ENCODE results near the gene UMODL1. TPM values are rescaled to one million over a fixed set of nuclear protein-coding genes. Genes with fewer than 3 reads are reported as not detected.

Gene UMODL1
- total RNA-seq, 6 experiments from 2014 or later, result 0.06 to 1.2 (median 0.75) TPM; not detected in 2

DNA sequence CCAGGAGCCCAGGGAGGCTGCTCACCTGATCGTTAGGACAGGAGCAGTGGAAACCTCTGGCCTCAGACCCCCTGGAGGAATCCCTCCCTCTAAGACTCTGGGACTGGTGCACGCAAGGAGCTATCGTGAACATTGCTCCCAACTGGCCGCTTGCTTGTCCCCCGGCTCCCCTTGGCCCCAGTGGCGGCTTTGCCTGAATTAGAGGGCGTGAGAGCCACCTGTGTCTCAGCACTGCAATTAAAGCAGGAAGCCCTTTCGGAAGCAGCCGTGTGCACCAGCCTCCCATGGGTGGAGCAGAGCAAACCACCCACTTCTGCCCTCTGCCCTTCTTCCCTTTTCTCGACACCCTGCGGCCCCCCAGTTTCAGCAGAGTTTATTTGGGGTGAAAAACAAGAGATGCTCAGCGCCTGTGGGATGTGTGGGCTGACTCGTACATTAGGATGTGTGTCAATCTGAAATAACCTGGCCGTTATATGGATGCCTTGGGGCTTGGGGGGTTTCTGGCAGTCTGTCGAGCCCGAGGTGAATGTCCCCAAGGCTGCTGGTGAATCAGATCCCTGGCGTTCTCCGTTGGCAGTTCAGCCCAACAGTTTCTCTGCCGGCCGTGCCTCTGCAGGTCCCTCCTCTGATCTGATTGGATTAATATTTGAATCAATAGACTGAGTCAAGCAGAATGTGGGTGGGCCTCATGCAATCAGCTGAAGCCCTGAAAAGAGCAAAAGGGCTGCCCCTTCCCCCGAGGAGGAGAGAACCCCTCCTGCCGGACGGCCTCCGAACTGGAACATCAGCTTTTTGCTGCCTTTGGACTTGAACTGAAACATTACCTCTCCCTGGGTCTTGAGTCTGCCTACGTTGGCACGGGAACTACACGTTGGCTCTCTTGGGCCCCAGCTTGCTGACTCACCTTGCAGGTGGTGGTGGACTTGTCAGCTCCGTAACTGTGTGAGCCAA lies 7.3 kb upstream of the UMODL1 start:
- Histone ChIP-seq H3K27ac (no peak overlapping the region), H3K4me3 (no peak overlapping the region), H3K36me3 (no peaks in the 10 kb centered on the region), H3K9me3 (no peaks in the 10 kb centered on the region), H3K4me1 (peaks cover 0 to 21% (median 13%) of the 10 kb centered on the region in 4 donors), H3K27me3 (peaks cover 0 to 9% of the 10 kb centered on the region in 2 donors)
- WGBS (ENCODE audit: insufficient coverage, low coverage, low lambda C conversion rate, missing lambda C conversion rate), result 32% methylated on average over 13 of the region's 28 CpGs
- no peak for TF ChIP-seq POLR2A (IDR thresholded peaks at IDR 0.05)
- TF ChIP-seq, protein P1, sequence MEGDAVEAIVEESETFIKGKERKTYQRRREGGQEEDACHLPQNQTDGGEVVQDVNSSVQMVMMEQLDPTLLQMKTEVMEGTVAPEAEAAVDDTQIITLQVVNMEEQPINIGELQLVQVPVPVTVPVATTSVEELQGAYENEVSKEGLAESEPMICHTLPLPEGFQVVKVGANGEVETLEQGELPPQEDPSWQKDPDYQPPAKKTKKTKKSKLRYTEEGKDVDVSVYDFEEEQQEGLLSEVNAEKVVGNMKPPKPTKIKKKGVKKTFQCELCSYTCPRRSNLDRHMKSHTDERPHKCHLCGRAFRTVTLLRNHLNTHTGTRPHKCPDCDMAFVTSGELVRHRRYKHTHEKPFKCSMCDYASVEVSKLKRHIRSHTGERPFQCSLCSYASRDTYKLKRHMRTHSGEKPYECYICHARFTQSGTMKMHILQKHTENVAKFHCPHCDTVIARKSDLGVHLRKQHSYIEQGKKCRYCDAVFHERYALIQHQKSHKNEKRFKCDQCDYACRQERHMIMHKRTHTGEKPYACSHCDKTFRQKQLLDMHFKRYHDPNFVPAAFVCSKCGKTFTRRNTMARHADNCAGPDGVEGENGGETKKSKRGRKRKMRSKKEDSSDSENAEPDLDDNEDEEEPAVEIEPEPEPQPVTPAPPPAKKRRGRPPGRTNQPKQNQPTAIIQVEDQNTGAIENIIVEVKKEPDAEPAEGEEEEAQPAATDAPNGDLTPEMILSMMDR (IDR thresholded peaks at IDR 0.05), result no peak
- peak in 2 of 3 donors; percentile 50 to 55 for DNase-seq
- peak in 3 of 4 donors; percentile 3 to 45 (median 20) for ATAC-seq
- intact Hi-C loops (cut with DNase I), result loop anchor here in 1 of 2 donors (10.0 kb wide), 1 partner anchor 51 kb away; no protein-coding TSS in a partner anchor

DNA sequence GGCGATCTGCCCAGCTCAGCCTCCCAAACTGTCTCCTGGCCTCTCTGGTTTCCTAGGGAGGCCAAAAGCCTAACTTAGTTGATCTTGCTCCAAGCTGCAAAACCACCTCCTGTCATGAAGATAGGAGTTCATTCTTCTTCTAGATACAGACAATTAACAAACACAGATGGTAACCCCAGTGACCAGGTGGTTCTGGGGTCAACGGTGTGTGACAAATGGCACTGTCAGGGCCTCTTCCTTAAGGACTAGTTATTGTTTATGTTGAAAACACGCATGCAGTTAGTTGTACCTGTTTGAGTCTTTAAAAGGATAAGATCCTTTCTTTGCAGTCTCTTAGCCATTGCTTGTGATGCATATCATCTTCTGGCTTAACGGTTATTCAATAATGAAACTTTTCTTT lies 4.6 kb upstream of the UMODL1 start:
- peaks cover 0 to 14% of the 10 kb centered on the region in 2 donors for H3K27me3 ChIP-seq
- WGBS (ENCODE audit: insufficient coverage, low coverage, low lambda C conversion rate, missing lambda C conversion rate), result 62% methylated on average over 4 of the region's 4 CpGs
- TF ChIP-seq, protein P1 (IDR thresholded peaks at IDR 0.05), result no peak
- TF ChIP-seq POLR2A (IDR thresholded peaks at IDR 0.05), result no peak

DNA sequence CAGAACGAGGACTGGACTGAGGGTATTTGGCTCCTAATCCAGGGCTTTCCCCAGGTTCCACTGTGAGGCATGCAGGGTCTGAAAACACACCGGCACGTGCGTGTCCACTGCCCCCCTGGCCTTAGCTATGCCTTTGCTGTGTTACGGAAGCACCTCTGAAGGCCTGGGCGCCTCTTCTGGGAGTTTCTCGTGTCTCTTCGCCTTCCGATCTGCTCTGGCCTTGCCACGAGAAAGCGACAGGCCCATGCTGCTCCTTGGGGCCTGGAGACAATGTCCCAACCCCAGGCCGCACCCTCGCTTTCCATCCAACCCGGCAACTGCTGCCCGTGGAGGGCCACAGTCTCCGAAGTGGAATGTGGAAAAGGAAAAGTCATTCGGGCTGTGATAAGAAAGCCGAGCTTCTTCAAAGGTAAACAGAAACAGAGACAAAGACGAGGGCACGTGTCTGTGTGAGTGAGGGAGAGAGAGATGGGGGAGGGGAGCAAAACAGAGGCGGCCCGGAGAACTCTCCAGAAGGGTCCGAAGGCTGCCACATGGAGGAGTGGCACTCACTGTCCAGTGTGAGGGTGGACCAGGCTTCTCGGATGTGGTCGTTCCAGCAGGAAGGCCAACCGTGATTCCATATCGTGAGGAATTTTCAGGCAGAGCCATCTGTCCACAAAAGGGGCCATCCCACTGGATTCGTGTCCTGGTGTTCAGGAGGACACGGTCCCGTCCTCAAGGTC lies 3.4 kb upstream of the UMODL1 start:
- 47% methylated on average over 13 of the region's 30 CpGs for WGBS (ENCODE audit: insufficient coverage, low coverage, low lambda C conversion rate, missing lambda C conversion rate)
- no peak for DNase-seq

More for the DNA sequence above, 4.6 kb upstream of the UMODL1 start:
- ATAC-seq (no peak), DNase-seq (no peak)
- H3K36me3 ChIP-seq, result no peaks in the 10 kb centered on the region
- no peak overlapping the region for H3K4me3 ChIP-seq
- H3K4me1 ChIP-seq, result peaks cover 0 to 9% (median 3%) of the 10 kb centered on the region in 4 donors
- H3K9me3 ChIP-seq, result no peaks in the 10 kb centered on the region
- intact Hi-C loops (cut with DNase I), result loop anchor here in 1 of 2 donors (10.0 kb wide), 1 partner anchor 48 kb away; no protein-coding TSS in a partner anchor
- H3K27ac ChIP-seq, result no peak overlapping the region

DNA sequence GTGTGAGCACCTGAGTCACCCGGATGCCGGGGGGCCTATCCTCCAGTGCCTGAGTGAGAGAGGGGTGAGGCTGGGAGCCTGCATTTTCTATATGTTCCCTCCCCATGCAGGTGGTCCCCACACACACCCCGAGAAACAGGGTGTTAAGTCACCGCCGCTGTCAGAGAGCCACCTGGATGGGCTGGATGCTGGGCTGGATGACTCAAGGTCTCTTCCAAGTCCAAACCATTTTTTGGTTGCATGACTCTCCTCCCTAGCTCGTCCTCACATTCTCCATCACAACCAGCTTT lies 2.9 kb upstream of the UMODL1 start:
- ATAC-seq, result no peak
- no peak overlapping the region for H3K27ac ChIP-seq
- no peaks in the 10 kb centered on the region for H3K9me3 ChIP-seq
- H3K27me3 ChIP-seq, result peaks cover 0 to 14% of the 10 kb centered on the region in 2 donors
- no peak overlapping the region for H3K4me3 ChIP-seq
- intact Hi-C loops (cut with DNase I), result loop anchor here in 1 of 2 donors (10.0 kb wide), 1 partner anchor 47 kb away; no protein-coding TSS in a partner anchor
- H3K36me3 ChIP-seq, result no peaks in the 10 kb centered on the region
- 50% methylated on average over 1 of the region's 6 CpGs for WGBS (ENCODE audit: insufficient coverage, low coverage, low lambda C conversion rate, missing lambda C conversion rate)
- DNase-seq, result no peak
- TF ChIP-seq, protein P1 (IDR thresholded peaks at IDR 0.05), result no peak
- TF ChIP-seq POLR2A (IDR thresholded peaks at IDR 0.05), result no peak
- peaks cover 0 to 5% (median 2%) of the 10 kb centered on the region in 4 donors for H3K4me1 ChIP-seq

More for the DNA sequence above, 3.4 kb upstream of the UMODL1 start:
- intact Hi-C loops (cut with DNase I), result loop anchor here in 1 of 2 donors (10.0 kb wide), 1 partner anchor 47 kb away; no protein-coding TSS in a partner anchor
- no peak overlapping the region for H3K4me3 ChIP-seq
- H3K9me3 ChIP-seq, result no peaks in the 10 kb centered on the region
- H3K27ac ChIP-seq, result no peak overlapping the region
- TF ChIP-seq, protein P1 (IDR thresholded peaks at IDR 0.05), result no peak
- TF ChIP-seq POLR2A (IDR thresholded peaks at IDR 0.05), result no peak
- no peaks in the 10 kb centered on the region for H3K36me3 ChIP-seq
- H3K4me1 ChIP-seq, result peaks cover 0 to 9% (median 3%) of the 10 kb centered on the region in 4 donors
- peaks cover 0 to 14% of the 10 kb centered on the region in 2 donors for H3K27me3 ChIP-seq
- no peak for ATAC-seq
